A549 (cell line): ENCODE results near the gene SPTBN4. TPM values are rescaled to one million over a fixed set of nuclear protein-coding genes. Genes with fewer than 3 reads are reported as not detected.

Experiments
- ATAC-seq, 2 experiments: fragments of 200-7000 bp in 1 of 2; fragments of >200 bp in 1 of 2; cut with Nextera tagmentation in 1 of 2; cut with Tn5 transposase in 1 of 2; 3 replicates each; pipeline versions ENCODE4 v1.8.0 to v1.9.1; 2018 to 2020; ENCODE audit warnings: mild to moderate bottlenecking in 1 of 2, moderate library complexity in 1 of 2
- CTCF ChIA-PET: fragments of 300-600 bp; sonication (Branson Sonifier 250); formaldehyde crosslinking; extraction: SDS; loops from one replicate; lab custom pipeline; 2021; ENCODE audit warnings: antibody characterized with exemption, inconsistent platforms; lab: Yijun Ruan, JAX
- POLR2A ChIA-PET: fragments of 350-600 bp; formaldehyde crosslinking; extraction: SDS; loops from one replicate; lab custom pipeline; 2021; ENCODE audit warnings: antibody characterized with exemption, inconsistent platforms; lab: Yijun Ruan, JAX
- DNase-seq, 2 experiments: peaks; one replicate each; pipeline versions ENCODE4 v3.0.0 to v3.0.0-alpha.2; 2011 to 2016; ENCODE audit warnings: low read depth in 1 of 2, low spot score in 1 of 2
- FAIRE-seq: peaks from 2 replicates; lab custom pipeline; 2011; peaks lifted over from hg19 to GRCh38; lab: Jason Lieb, UNC
- H3K27ac ChIP-seq, 2 experiments: fragments of >200 bp; sonication (Bioruptor Twin); formaldehyde crosslinking; 3 replicates each; pipeline ENCODE4 v1.5.1; 2016 to 2017
- H3K4me1 ChIP-seq: fragments of >200 bp; sonication (Bioruptor Twin); formaldehyde crosslinking; 3 replicates; pipeline ENCODE4 v1.6.1; 2016
- H3K4me2 ChIP-seq: fragments of >200 bp; sonication (Bioruptor Twin); formaldehyde crosslinking; 3 replicates; pipeline ENCODE4 v1.6.1; 2016
- H3K4me3 ChIP-seq: fragments of >200 bp; sonication (Bioruptor Twin); formaldehyde crosslinking; 3 replicates; pipeline ENCODE4 v1.5.1; 2016
- H3K9me3 ChIP-seq: fragments of >200 bp; sonication (Bioruptor Twin); formaldehyde crosslinking; 3 replicates; pipeline ENCODE4 v1.6.1; 2016
- ATOH8 ChIP-seq: fragments of 250-450 bp; sonication (Bioruptor Pico); IDR thresholded peaks from 2 replicates; pipeline ENCODE4 v1.5.0; 2020; ENCODE audit warnings: low read depth, mild to moderate bottlenecking, moderate library complexity
- CEBPB ChIP-seq, 2 experiments: fragments of >200 bp in 1 of 2; sonication (Bioruptor Twin) in 1 of 2; formaldehyde crosslinking in 1 of 2; IDR thresholded peaks; 2 replicates each; pipeline ENCODE4 v1.6.1; 2012 to 2016
- CHD2 ChIP-seq: fragments of 150-350 bp; IDR thresholded peaks from 2 replicates; pipeline ENCODE4 v1.6.1; 2014; ENCODE audit warnings: low read length; ENCODE audit not compliant: partially characterized antibody
- CHD4 ChIP-seq: fragments of 200-600 bp; sonication (generic); IDR thresholded peaks from 2 replicates; pipeline ENCODE4 v1.6.1; 2016; ENCODE audit warnings: antibody characterized with exemption, mild to moderate bottlenecking, borderline replicate concordance
- EHF ChIP-seq: fragments of 250-450 bp; sonication (Bioruptor Pico); IDR thresholded peaks from 2 replicates; pipeline ENCODE4 v1.5.0; 2020; ENCODE audit warnings: mild to moderate bottlenecking
- EHMT2 ChIP-seq: fragments of 200-600 bp; sonication (generic); IDR thresholded peaks from 2 replicates; pipeline ENCODE4 v1.6.1; 2016; ENCODE audit warnings: antibody characterized with exemption, low read depth, mild to moderate bottlenecking, moderate library complexity
- ELK1 ChIP-seq: fragments of 150-350 bp; IDR thresholded peaks from 2 replicates; pipeline ENCODE4 v1.6.1; 2014; ENCODE audit warnings: low read depth, mild to moderate bottlenecking, low read length
- EP300 ChIP-seq, 2 experiments: fragments of >200 bp; sonication (Bioruptor Twin); formaldehyde crosslinking; IDR thresholded peaks; 2 replicates in 1 of 2; 3 replicates in 1 of 2; pipeline ENCODE4 v1.6.1; 2016 to 2017
- FOSB ChIP-seq: fragments of 250-450 bp; sonication (Bioruptor Pico); IDR thresholded peaks from 2 replicates; pipeline ENCODE4 v1.5.0; 2020; ENCODE audit warnings: mild to moderate bottlenecking, moderate library complexity
- FOSL2 ChIP-seq, 2 experiments: fragments of 450-650 bp in 1 of 2; fragments of >200 bp in 1 of 2; sonication (Bioruptor Twin) in 1 of 2; formaldehyde crosslinking; IDR thresholded peaks; 2 replicates each; pipeline versions ENCODE4 v1.5.0 to v1.6.1; 2016 to 2020; ENCODE audit warnings: mild to moderate bottlenecking in 1 of 2, moderate library complexity in 1 of 2
- GATA3 ChIP-seq: IDR thresholded peaks from 2 replicates; pipeline ENCODE4 v1.6.1; 2012; ENCODE audit warnings: borderline replicate concordance
- HES2 ChIP-seq: fragments of >200 bp; sonication (Bioruptor Twin); formaldehyde crosslinking; IDR thresholded peaks from 2 replicates; pipeline ENCODE4 v1.6.1; 2016
- KDM1A ChIP-seq: fragments of 200-600 bp; sonication (generic); IDR thresholded peaks from 2 replicates; pipeline ENCODE4 v1.6.1; 2016; ENCODE audit warnings: low read depth, mild to moderate bottlenecking
- MAFK ChIP-seq: fragments of 450-650 bp; IDR thresholded peaks from 2 replicates; pipeline ENCODE4 v1.6.1; 2014; ENCODE audit not compliant: partially characterized antibody
- MAX ChIP-seq: IDR thresholded peaks from 2 replicates; pipeline ENCODE4 v1.6.1; 2012
- NFE2L2 ChIP-seq: fragments of 150-350 bp; conservative IDR thresholded peaks from 2 replicates; pipeline ENCODE4 v1.6.1; 2014; ENCODE audit warnings: low read length
- PHF8 ChIP-seq: fragments of 200-600 bp; sonication (generic); IDR thresholded peaks from 2 replicates; pipeline ENCODE4 v1.6.1; 2016; ENCODE audit warnings: low read depth, mild to moderate bottlenecking, antibody characterized with exemption, moderate library complexity, borderline replicate concordance
- POLR2A ChIP-seq: IDR thresholded peaks from 2 replicates; pipeline ENCODE4 v1.6.1; 2012; ENCODE audit warnings: mild to moderate bottlenecking, low read length
- POLR2AphosphoS2 ChIP-seq: conservative IDR thresholded peaks from 2 replicates; pipeline ENCODE4 v1.6.1; 2012; ENCODE audit warnings: low read length, improper control_type of control experiment, inconsistent platforms
- RCOR1 ChIP-seq: fragments of 150-350 bp; IDR thresholded peaks from 2 replicates; pipeline ENCODE4 v1.6.1; 2014; ENCODE audit warnings: antibody characterized with exemption, low read length, low read depth
- REST ChIP-seq: fragments of 200-600 bp; sonication (generic); IDR thresholded peaks from 2 replicates; pipeline ENCODE4 v1.6.1; 2016; ENCODE audit warnings: antibody characterized with exemption, mild to moderate bottlenecking, moderate library complexity
- RNF2 ChIP-seq: fragments of 200-600 bp; sonication (generic); IDR thresholded peaks from 2 replicates; pipeline ENCODE4 v1.6.1; 2016; ENCODE audit warnings: low read depth, mild to moderate bottlenecking, antibody characterized with exemption, moderate library complexity, borderline replicate concordance
- ZC3H11A ChIP-seq: fragments of 450-650 bp; IDR thresholded peaks from 2 replicates; pipeline ENCODE4 v1.6.1; 2014; ENCODE audit warnings: antibody characterized with exemption, mild to moderate bottlenecking
- ZNF302 ChIP-seq: fragments of 250-450 bp; sonication (Bioruptor Pico); IDR thresholded peaks from 2 replicates; pipeline ENCODE4 v1.9.0; 2021; ENCODE audit warnings: inconsistent platforms, mild to moderate bottlenecking, moderate library complexity
- WGBS: methylation state at CpG from one replicate; pipeline ENCODE4 v1.1.6; 2017; ENCODE audit errors: missing lambda C conversion rate; 5-methylcytosine and 5-hydroxymethylcytosine counted together
- polyA plus RNA-seq, 4 experiments: library from polyadenylated mRNA; depleted of rRNA in 3 of 4; stranded (reverse); fragments of >200 nt; fragmentation: RNase III in 1 of 4; extraction: RNeasy Plus Mini Kit Qiagen cat#74134 plus additional on column Dnase treatment in 1 of 4; gene quantifications; 2 replicates in 3 of 4; 3 replicates in 1 of 4; pipeline ENCODE4 v1.2.3, GENCODE V29; 2011 to 2017
- TF ChIP-seq, protein P1 (sequence below): fragments of >200 bp; sonication (Bioruptor Twin); formaldehyde crosslinking; IDR thresholded peaks from 3 replicates; pipeline ENCODE4 v1.5.1; 2016
- TF ChIP-seq, protein P2 (sequence below): fragments of 450-650 bp; IDR thresholded peaks from 2 replicates; pipeline ENCODE4 v1.6.1; 2014; ENCODE audit warnings: antibody characterized with exemption

The SPTBN4 gene
- polyA plus RNA-seq, 2 of the 4 experiments (the other 2 are of a cell fraction), result 1.4 to 2.2 TPM

GRCh38 chr19:40599331-40599901 is 132.6 kb downstream of the SPTBN4 start:
- 74% methylated on average over 9 of the region's 9 CpGs for WGBS
- peaks cover 54% of the 10 kb centered on the region for H3K4me1 ChIP-seq
- FAIRE-seq, result no peak
- H3K9me3 ChIP-seq, result no peaks in the 10 kb centered on the region
- no peak overlapping the region; the same call in 2 of the 3 replicates for H3K4me2 ChIP-seq
- H3K4me3 ChIP-seq, result no peak overlapping the region
- TF ChIP-seq RNF2 (no peak), CHD2 (no peak), FOSB (no peak), HES2 (no peak), EHMT2 (no peak), RCOR1 (no peak), ZC3H11A (no peak), GATA3 (no peak), MAFK (no peak), POLR2A (no peak), NFE2L2 (no peak), ZNF302 (no peak), CHD4 (no peak), EHF (CRISPR knock-in tag) (no peak), EP300 (IDR thresholded peaks at IDR 0.05) (no peak), FOSL2 (IDR thresholded peaks at IDR 0.05) (no peak), FOSL2 (CRISPR knock-in tag; IDR thresholded peaks at IDR 0.05) (no peak), PHF8 (no peak), MAX (no peak), ELK1 (no peak)
- TF ChIP-seq, protein P1, sequence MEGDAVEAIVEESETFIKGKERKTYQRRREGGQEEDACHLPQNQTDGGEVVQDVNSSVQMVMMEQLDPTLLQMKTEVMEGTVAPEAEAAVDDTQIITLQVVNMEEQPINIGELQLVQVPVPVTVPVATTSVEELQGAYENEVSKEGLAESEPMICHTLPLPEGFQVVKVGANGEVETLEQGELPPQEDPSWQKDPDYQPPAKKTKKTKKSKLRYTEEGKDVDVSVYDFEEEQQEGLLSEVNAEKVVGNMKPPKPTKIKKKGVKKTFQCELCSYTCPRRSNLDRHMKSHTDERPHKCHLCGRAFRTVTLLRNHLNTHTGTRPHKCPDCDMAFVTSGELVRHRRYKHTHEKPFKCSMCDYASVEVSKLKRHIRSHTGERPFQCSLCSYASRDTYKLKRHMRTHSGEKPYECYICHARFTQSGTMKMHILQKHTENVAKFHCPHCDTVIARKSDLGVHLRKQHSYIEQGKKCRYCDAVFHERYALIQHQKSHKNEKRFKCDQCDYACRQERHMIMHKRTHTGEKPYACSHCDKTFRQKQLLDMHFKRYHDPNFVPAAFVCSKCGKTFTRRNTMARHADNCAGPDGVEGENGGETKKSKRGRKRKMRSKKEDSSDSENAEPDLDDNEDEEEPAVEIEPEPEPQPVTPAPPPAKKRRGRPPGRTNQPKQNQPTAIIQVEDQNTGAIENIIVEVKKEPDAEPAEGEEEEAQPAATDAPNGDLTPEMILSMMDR, result no peak
- DNase-seq, result no peak
- CTCF ChIA-PET, result interaction anchor here (0.7 to 35.2 kb wide), 27 partner anchors 9 to 757 kb away, joined by 3 to 2247 read pairs (median 5); partner anchors contain the start of genes BLVRB, SERTAD3 and SPTBN4
- ATAC-seq, result no peak
- no peak overlapping the region for H3K27ac ChIP-seq
- POLR2A ChIA-PET, result interaction anchor here (1.5 to 2.3 kb wide), 2 partner anchors 29 to 134 kb away, joined by 4 to 9 read pairs; partner anchors contain the start of gene BLVRB

- H3K4me3 ChIP-seq, result no peak overlapping the region
- no peak overlapping the region for H3K4me2 ChIP-seq
- ChIA-PET POLR2A (interaction anchor here (2.3 kb wide), 1 partner anchor 29 kb away, joined by 9 read pairs; no protein-coding TSS in a partner anchor), CTCF (interaction anchor here (0.7 to 35.2 kb wide), 24 partner anchors 8 to 756 kb away, joined by 3 to 2247 read pairs (median 6); partner anchors contain the start of genes BLVRB, SERTAD3 and SPTBN4)
- H3K9me3 ChIP-seq, result no peaks in the 10 kb centered on the region
- H3K4me1 ChIP-seq, result peaks cover 54% of the 10 kb centered on the region
- ATAC-seq (no peak), DNase-seq (no peak), FAIRE-seq (no peak)
- 90% methylated on average over 41 of the region's 43 CpGs for WGBS
- no peak overlapping the region for H3K27ac ChIP-seq
- no peak for TF ChIP-seq REST
- no peak for TF ChIP-seq EHF (CRISPR knock-in tag)
- TF ChIP-seq CEBPB (IDR thresholded peaks at IDR 0.05), result no peak
- no peak for TF ChIP-seq KDM1A
- no peak for TF ChIP-seq POLR2AphosphoS2
- TF ChIP-seq, protein P2, sequence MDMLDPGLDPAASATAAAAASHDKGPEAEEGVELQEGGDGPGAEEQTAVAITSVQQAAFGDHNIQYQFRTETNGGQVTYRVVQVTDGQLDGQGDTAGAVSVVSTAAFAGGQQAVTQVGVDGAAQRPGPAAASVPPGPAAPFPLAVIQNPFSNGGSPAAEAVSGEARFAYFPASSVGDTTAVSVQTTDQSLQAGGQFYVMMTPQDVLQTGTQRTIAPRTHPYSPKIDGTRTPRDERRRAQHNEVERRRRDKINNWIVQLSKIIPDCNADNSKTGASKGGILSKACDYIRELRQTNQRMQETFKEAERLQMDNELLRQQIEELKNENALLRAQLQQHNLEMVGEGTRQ, result no peak
- no peak for TF ChIP-seq HES2
- TF ChIP-seq POLR2A, result no peak
- no peak for TF ChIP-seq ATOH8
- TF ChIP-seq EP300 (IDR thresholded peaks at IDR 0.05), result no peak
Measured at GRCh38 chr19:40599902-40600569, 133.2 kb downstream of the SPTBN4 start.
